Peyer's patch (tissue), 4 donors: ENCODE data around the gene SLC25A30.

ENCODE experiments used
- POLR2A ChIP-seq, 2 donors: fragments of 450-650 bp; IDR thresholded peaks; one replicate each; pipeline ENCODE4 v1.5.1; 2017; ENCODE audit warnings: antibody characterized with exemption in 2 of 2, mild to moderate bottlenecking in 2 of 2, moderate library complexity in 2 of 2
- TF ChIP-seq, protein P1 (sequence below), 6 experiments: fragments of 450-650 bp in 4 of 6; fragments of 200-600 bp in 2 of 6; sonication (generic) in 1 of 6; IDR thresholded peaks; one replicate each; pipeline ENCODE4 v1.5.1; 2017 to 2019; ENCODE audit warnings: antibody characterized with exemption in 6 of 6, mild to moderate bottlenecking in 3 of 6, moderate library complexity in 1 of 6

DNA sequence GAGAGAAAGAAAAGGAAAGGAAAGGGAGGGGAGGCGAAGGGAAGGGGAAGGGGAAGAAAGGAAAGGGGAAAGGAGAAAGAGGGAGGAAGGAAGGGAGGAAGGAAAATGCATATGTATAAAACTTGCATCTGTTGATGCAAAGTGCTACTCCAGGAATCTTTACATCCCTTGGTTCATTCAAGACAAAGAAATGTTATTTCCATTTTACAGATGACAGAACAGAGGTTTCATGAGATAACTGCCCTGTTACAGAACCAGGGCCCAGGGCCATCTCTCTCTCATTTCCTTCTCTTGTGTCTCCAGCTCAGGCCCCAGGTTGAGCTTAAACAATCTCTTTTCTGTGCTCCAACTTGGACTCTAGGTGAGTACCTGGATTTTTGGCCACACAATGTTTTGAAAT lies 1.8 kb upstream of the SLC25A30 start:
- TF ChIP-seq POLR2A (IDR thresholded peaks at IDR 0.05) = no peak
- TF ChIP-seq, protein P1, sequence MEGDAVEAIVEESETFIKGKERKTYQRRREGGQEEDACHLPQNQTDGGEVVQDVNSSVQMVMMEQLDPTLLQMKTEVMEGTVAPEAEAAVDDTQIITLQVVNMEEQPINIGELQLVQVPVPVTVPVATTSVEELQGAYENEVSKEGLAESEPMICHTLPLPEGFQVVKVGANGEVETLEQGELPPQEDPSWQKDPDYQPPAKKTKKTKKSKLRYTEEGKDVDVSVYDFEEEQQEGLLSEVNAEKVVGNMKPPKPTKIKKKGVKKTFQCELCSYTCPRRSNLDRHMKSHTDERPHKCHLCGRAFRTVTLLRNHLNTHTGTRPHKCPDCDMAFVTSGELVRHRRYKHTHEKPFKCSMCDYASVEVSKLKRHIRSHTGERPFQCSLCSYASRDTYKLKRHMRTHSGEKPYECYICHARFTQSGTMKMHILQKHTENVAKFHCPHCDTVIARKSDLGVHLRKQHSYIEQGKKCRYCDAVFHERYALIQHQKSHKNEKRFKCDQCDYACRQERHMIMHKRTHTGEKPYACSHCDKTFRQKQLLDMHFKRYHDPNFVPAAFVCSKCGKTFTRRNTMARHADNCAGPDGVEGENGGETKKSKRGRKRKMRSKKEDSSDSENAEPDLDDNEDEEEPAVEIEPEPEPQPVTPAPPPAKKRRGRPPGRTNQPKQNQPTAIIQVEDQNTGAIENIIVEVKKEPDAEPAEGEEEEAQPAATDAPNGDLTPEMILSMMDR (IDR thresholded peaks at IDR 0.05) = no peak
